Erythroblast (primary cell): Measurements from ENCODE around the gene ZEB2.

Experiments
- GATA1 ChIP-seq: IDR thresholded peaks from 2 replicates; pipeline ENCODE4 v1.6.1; 2011; ENCODE audit warnings: low read depth, mild to moderate bottlenecking, control low read depth, low read length, moderate library complexity
- POLR2A ChIP-seq: IDR thresholded peaks from 2 replicates; pipeline ENCODE4 v1.6.1; 2011; ENCODE audit warnings: mild to moderate bottlenecking, low read length

DNA sequence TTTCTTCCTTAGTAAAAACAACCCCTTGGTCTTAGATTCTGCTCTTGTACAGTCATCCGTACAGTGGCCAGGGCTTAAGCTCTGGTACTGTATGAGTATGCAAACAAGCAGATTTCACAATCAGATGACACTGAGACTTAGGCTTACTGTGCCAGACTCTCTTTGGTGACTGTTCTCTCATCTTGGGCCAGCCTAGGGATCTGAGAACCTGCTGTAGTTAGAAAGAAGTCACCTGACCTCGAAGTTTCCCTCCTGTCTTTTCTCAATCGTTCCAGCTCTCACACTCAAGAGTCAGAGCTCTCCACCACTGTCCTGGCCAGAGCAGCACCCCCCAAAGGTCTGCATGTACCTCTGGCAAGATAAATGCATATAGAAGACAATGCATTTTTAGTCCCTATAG is 63.2 kb downstream of the ZEB2 start:
- TF ChIP-seq POLR2A (no peak), GATA1 (no peak)
